SW 1271 (cell line): ENCODE results near the gene MED7.

Experiments used
- DNase-seq, 2 experiments: peaks; one replicate each; lab custom pipeline; 2025; lab: John Stamatoyannopoulos, UW

MED7 gene

DNA sequence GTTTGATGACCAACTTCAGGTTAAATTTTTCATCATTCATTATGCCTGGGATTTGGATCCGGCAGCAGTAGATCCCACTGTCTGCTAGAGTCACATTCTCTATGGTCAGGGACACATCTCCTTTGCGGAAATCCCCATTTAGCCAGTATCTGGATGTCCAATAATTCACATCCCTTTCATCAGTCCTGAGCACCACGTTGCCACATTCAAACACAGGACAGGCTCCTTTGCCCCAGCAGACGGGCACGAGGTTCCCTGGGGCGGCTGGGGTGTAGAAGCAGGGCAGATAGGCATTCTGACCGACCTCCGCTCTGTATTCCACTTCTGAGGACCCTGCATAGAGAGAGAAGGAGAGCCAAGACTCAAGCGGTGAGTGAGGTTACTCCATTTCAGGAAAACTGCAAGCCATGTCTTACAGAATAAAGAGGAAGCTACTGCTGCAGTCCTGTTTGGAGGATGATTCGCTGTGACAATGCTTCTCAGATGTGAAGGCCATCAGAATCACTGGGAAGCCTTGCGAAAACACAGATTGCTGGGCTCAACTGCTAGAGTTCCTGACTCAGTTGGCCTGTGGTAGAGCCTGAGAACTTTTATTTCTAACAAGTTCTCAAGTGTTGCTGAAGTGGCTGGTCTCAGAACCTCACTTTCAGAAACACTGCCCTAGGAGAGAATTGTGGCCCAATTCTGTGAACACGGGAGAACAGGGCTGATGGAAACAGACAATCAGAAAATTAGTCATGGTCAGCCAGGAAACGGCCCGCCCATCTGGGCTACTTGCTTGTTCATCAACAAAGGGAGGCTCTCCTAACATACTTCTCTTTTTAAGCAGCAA, 35.8 kb downstream of the MED7 start:
- DNase-seq, result no peak

DNA sequence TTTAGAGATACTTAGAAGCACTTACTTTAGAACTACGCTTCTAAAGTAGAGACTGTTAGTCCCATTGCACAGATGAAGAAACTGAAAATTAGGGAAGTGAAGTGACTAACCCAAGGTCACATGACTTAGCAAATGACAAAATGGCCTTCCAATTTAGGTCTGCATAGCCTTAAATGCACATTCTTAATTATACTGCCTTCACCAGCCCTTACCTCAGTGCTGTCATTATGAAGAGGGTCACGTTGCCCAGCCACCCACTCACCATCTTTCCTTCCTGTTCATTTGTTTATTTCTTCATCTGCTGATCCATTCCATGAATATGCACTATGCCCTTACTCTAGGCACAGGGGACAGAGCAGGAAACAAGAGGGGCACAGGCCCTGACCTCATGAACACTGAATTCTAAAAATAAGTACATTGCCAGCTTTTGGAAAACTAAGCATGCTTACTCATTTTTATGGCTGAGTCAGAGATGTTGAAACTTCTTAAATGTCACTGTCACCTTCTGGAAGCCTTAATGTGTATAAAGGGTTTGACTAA, 42.5 kb downstream of the MED7 start:
- peak; percentile 8 to 32 for DNase-seq

GRCh38 chr5:157088342-157088990, 54.2 kb downstream of the MED7 start:
- DNase-seq, result no peak
